Esophagus squamous epithelium (tissue), 5 donors: ENCODE data around the gene CTNNA1. TPM values are rescaled to one million over a fixed set of nuclear protein-coding genes. Genes with fewer than 3 reads are reported as not detected.

Source experiments
- DNase-seq: peaks from one replicate; lab custom pipeline; 2025; lab: John Stamatoyannopoulos, UW
- H3K27ac ChIP-seq, 4 donors: fragments of 200-600 bp; sonication (generic); one replicate each; pipeline ENCODE4 v1.5.1; 2016 to 2019; ENCODE audit warnings: mild to moderate bottlenecking in 1 of 4
- H3K27me3 ChIP-seq, 4 donors: fragments of 200-600 bp; sonication (generic); 1 replicate in 3 of 4; 2 replicates in 1 of 4; pipeline versions ENCODE4 v1.5.1 to v1.6.0; 2017 to 2021; ENCODE audit warnings: antibody characterized with exemption in 1 of 4
- H3K36me3 ChIP-seq, 3 donors: fragments of 200-600 bp; sonication (generic); one replicate each; pipeline ENCODE4 v1.5.1; 2016 to 2019
- H3K4me1 ChIP-seq, 3 donors: fragments of 200-600 bp; sonication (generic); one replicate each; pipeline ENCODE4 v1.5.1; 2017 to 2019
- H3K4me3 ChIP-seq, 4 donors: fragments of 200-600 bp; sonication (generic); 1 replicate in 3 of 4; 2 replicates in 1 of 4; pipeline ENCODE4 v1.5.1; 2016 to 2019; ENCODE audit warnings: mild to moderate bottlenecking in 2 of 4, moderate library complexity in 1 of 4
- H3K9me3 ChIP-seq, 3 donors: fragments of 200-600 bp; sonication (generic); one replicate each; pipeline ENCODE4 v1.5.1; 2016 to 2019
- CTCF ChIP-seq, 6 experiments: fragments of 450-650 bp in 4 of 6; fragments of 200-600 bp in 2 of 6; sonication (generic) in 2 of 6; IDR thresholded peaks; one replicate each; pipeline ENCODE4 v1.5.1; 2016 to 2019; ENCODE audit warnings: antibody characterized with exemption in 6 of 6, mild to moderate bottlenecking in 4 of 6, moderate library complexity in 4 of 6
- POLR2A ChIP-seq, 4 donors: fragments of 450-650 bp; IDR thresholded peaks; one replicate each; pipeline ENCODE4 v1.6.1; 2017; ENCODE audit warnings: antibody characterized with exemption in 4 of 4, mild to moderate bottlenecking in 4 of 4, moderate library complexity in 3 of 4
- WGBS, 2 donors: methylation state at CpG; one replicate each; pipeline ENCODE4 v1.1.5; 2018; 5-methylcytosine and 5-hydroxymethylcytosine counted together
- intact Hi-C: fragments of 100-400 bp; cut with DNase I; formaldehyde crosslinking; loops from one replicate; pipeline ENCODE4 v1.15.0; 2022
- total RNA-seq, 4 donors: library from RNA; depleted of rRNA; stranded (reverse); fragments of >200 nt; gene quantifications; one replicate each; pipeline ENCODE4 v1.1.0, GENCODE V29; 2016
- donor health status: DM: yes; HTN: yes; CAD: no.

CTNNA1 gene
- total RNA-seq, 4 donors from 2014 or later: 293 to 393 (median 348) TPM

- TF ChIP-seq POLR2A (IDR thresholded peaks at IDR 0.05): no peak
- no peak for TF ChIP-seq CTCF (IDR thresholded peaks at IDR 0.05)
These were observed 194.6 kb downstream of the CTNNA1 start for GRCh38 chr5:138947780-138948179.

GRCh38 chr5:138948471-138949222, 195.4 kb downstream of the CTNNA1 start:
- TF ChIP-seq POLR2A (IDR thresholded peaks at IDR 0.05) (no peak), CTCF (IDR thresholded peaks at IDR 0.05) (no peak)
- intact Hi-C loops: no loop called here
- 79 to 88% methylated on average over 13 to 17 of the region's 23 CpGs for WGBS, 2 donors
- Histone ChIP-seq H3K9me3 (no peaks in the 10 kb centered on the region), H3K4me1 (peaks cover 12 to 24% (median 15%) of the 10 kb centered on the region in 3 donors), H3K27ac (no peak overlapping the region), H3K4me3 (no peak overlapping the region), H3K27me3 (no peaks in the 10 kb centered on the region), H3K36me3 (peaks cover 0 to 45% (median 0%) of the 10 kb centered on the region in 3 donors)
- no peak for DNase-seq

More at GRCh38 chr5:138947780-138948179, 194.6 kb downstream of the CTNNA1 start:
- Histone ChIP-seq H3K27ac (no peak overlapping the region), H3K4me3 (no peak overlapping the region), H3K27me3 (no peaks in the 10 kb centered on the region), H3K4me1 (peaks cover 4 to 15% (median 7%) of the 10 kb centered on the region in 3 donors), H3K9me3 (no peaks in the 10 kb centered on the region), H3K36me3 (peaks cover 0 to 45% (median 0%) of the 10 kb centered on the region in 3 donors)
- no peak for DNase-seq
- intact Hi-C loops: no loop called here
- WGBS, 2 donors: 88 to 93% methylated on average over 2 to 5 of the region's 5 CpGs

- H3K36me3 ChIP-seq: peaks cover 0 to 45% (median 0%) of the 10 kb centered on the region in 3 donors
- H3K9me3 ChIP-seq: no peaks in the 10 kb centered on the region
- peaks cover 18 to 29% (median 20%) of the 10 kb centered on the region in 3 donors for H3K4me1 ChIP-seq
- DNase-seq: no peak
- no peak overlapping the region for H3K27ac ChIP-seq
- no peak overlapping the region for H3K4me3 ChIP-seq
- WGBS, 2 donors: 80% methylated on average over 1 of the region's 4 CpGs; no CpG with 5 or more reads in 1 of the 2 donors
- no peaks in the 10 kb centered on the region for H3K27me3 ChIP-seq
- TF ChIP-seq CTCF (IDR thresholded peaks at IDR 0.05): no peak
- TF ChIP-seq POLR2A (IDR thresholded peaks at IDR 0.05): no peak
- intact Hi-C loops: no loop called here
These were observed 196.0 kb downstream of the CTNNA1 start for GRCh38 chr5:138949223-138949574.

- DNase-seq: no peak
- TF ChIP-seq CTCF (IDR thresholded peaks at IDR 0.05) (no peak), POLR2A (IDR thresholded peaks at IDR 0.05) (no peak)
- H3K4me1 ChIP-seq: peaks cover 23 to 37% (median 25%) of the 10 kb centered on the region in 3 donors
These were observed 196.8 kb downstream of the CTNNA1 start for GRCh38 chr5:138949988-138950387.

GRCh38 chr5:138950421-138951031, 197.3 kb downstream of the CTNNA1 start:
- H3K36me3 ChIP-seq: peaks cover 0 to 45% (median 0%) of the 10 kb centered on the region in 3 donors
- DNase-seq: no peak
- no peaks in the 10 kb centered on the region for H3K27me3 ChIP-seq
- peaks cover 23 to 43% (median 28%) of the 10 kb centered on the region in 3 donors for H3K4me1 ChIP-seq
- H3K4me3 ChIP-seq: no peak overlapping the region
- no peak overlapping the region for H3K27ac ChIP-seq
- TF ChIP-seq CTCF (IDR thresholded peaks at IDR 0.05): no peak
- TF ChIP-seq POLR2A (IDR thresholded peaks at IDR 0.05): no peak
- WGBS, 2 donors: 91 to 97% methylated on average over 7 to 12 of the region's 14 CpGs
- intact Hi-C loops: no loop called here
- H3K9me3 ChIP-seq: no peaks in the 10 kb centered on the region

More at GRCh38 chr5:138949988-138950387, 196.8 kb downstream of the CTNNA1 start:
- Histone ChIP-seq H3K27ac (no peak overlapping the region), H3K36me3 (peaks cover 0 to 45% (median 0%) of the 10 kb centered on the region in 3 donors), H3K27me3 (no peaks in the 10 kb centered on the region), H3K9me3 (no peaks in the 10 kb centered on the region), H3K4me3 (no peak overlapping the region)
- intact Hi-C loops: no loop called here
- 60 to 80% methylated on average over 1 of the region's 3 CpGs for WGBS, 2 donors
